Activated CD4-positive, alpha-beta T cell treated with anti-CD3 and anti-CD28 coated beads for 1 hour (primary cell): ENCODE data around the gene FAM24B.

Source experiments
- DNase-seq: peaks from one replicate; pipeline ENCODE4 v3.0.0-alpha.2; 2020

Gene FAM24B

DNA sequence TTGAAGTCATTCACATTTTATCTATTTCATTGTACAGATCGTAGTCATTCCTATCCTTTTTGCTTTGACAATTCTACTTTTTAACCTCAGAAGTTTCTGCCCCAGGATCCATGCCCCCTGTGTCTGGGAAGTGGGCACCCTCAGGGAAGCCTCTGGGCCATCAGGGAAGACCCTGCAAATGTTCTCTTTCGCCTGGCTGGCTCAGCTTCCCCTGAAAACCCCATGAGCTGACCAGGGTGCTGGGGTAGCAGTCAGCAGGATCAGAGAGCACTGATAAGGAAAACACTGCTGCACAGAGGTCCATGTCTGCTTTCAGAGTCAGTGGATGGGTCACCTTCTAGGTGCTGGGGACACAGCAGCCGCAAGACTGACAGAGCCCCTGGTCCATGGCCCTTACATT lies 57.6 kb downstream of the FAM24B start:
- no peak for DNase-seq

DNA sequence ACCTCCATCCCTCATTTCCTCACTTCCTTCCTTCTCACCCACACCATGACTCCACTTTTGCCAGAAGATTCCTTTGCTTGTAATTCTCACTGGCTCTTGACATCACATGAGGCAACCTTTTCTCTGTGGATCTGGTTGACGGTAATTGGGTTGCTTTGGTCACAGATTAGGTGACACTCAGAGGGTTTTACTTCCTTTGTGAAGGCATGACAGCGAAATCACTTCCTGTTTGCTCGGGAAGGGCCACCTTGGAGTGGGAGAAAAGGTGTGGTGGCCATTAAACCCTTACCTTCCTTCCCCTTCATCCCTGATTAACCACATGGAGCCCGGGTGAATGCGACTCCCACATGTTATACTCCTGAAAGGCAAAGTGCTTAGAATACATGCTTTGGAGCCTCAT lies 63.9 kb downstream of the FAM24B start:
- no peak for DNase-seq

GRCh38 chr10:122814493-122814892 lies 64.9 kb downstream of the FAM24B start:
- DNase-seq, result no peak

DNA sequence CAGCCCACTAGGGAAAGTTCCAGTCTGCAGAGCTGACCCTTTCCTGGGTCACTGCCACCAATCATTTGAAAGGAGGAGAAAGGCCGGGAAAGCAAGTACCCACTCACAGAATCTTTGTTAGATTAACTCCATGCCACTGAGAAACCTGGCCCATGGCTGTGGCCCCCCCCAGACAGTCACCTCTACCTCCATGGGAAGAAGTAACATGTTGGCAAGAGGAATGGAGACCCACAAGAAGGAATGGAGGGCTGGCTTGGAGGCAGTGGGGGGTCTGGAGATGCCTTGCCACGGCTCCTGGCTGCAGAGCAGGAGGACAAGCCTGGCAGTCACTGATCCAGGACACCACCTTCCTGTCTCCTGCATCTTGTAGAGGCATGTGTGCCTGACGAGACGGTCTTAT lies 66.6 kb downstream of the FAM24B start:
- no peak for DNase-seq

DNA sequence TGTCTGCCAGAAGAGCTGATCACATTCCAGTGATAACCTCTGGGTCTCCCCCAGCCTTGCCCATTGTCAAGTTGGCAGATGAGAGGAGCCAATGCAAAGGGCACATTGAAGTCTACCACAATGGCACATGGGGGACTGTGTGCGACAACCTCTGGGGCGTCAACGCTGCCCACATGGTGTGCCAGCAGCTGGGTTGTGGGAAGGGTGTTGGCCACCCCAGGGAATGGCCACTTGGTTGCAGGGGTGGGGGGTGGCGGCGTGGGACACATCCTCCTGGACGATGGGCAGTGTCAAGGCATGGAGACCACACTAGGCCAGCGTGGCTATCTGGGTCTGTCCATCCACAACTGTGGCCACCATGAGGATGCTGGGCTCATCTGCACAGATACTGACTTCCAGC lies 77.1 kb downstream of the FAM24B start:
- no peak for DNase-seq
